ENCODE measurements around the gene FCRLB.
"Not testable (repeated sequence)": the region's sequence is repeated elsewhere in the genome, so short reads cannot be mapped to it uniquely, and the experiment has no call there.

FCRLB gene

DNA sequence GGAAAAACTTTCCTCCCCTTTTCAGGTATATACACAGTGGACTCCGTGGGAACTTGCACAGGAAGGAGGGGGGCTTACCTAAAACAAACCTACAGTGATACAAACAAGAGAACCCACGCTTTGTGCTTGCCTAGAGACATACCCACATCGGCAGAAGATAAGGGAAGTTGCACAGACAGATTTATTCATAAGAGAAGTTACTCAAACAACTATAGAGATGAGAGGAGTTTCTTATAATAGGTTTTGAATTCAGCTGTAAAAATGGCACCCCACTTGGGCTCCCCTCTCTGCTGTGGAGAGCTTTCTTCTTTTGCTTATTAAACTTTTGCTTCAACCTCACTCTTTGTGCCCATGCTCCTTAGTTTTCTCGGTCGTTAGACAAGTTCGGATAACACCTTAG, 26.5 kb downstream of the FCRLB start:
- DNase-seq: no peak

DNA sequence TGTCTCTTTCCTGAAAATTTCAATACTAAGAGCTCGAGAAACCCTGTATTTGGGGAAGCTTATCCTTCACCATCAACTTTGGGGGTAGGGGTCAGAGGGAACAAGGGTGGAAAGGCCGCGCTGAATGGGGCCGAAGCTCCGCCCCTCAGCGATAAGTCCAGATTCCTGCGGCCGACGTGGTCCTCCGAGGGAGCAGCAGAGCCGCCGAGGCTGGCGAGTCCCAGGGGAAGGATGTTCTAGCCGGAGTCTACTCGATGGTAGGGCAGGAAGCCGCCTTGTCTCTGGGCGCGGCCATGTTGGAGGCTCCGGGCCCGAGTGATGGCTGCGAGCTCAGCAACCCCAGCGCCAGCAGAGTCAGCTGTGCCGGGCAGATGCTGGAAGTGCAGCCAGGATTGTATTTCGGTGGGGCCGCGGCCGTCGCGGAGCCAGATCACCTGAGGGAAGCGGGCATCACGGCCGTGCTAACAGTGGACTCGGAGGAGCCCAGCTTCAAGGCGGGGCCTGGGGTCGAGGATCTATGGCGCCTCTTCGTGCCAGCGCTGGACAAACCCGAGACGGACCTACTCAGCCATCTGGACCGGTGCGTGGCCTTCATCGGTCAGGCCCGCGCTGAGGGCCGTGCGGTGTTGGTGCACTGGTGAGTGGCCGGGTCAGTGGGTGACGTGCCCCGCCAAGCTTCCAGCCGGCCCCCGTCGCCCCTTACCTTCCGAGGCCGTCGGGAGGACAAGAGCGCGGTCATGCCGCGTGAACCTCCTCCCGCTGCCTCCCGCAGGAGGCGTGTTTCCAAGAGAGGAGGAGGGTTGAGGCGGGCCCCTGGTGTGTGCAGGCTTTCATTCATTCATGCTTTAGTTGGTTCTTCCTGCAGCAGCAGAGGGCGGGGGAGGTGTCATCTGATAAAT, 28.4 kb downstream of the FCRLB start, which contains the start of gene DUSP12:
DUSP12 (plus strand) TSS at position 278 of the 899 bp plus-strand sequence; CDS start at position 294, 16 bp downstream.
- peak; percentile 90 for DNase-seq

DNA sequence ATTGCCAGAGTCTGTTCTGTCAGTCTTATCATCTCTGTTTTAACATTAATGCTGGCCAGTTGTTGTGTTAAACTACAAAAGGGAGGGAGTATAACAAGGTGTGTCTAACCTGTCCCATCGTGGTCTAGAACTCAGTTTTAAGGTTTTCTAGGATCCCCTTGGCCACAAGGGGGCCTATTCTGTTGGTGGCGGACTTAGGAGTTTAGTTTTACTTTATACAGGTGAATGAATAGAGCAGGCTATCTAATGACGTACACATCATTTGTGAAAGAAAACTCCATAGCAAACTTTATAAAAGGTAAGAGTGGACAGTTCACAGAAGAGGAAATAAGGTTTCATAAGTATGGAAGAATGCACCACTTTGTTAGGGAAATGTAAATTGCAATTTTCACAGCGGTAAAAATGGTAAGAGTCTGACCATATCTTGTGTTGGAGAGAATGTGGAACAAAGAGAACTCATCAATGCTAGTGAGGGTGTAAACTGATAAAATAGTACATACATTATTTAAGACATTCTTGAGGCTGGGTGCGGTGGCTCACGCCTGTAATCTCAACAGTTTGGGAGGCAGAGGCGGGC, 42.3 kb downstream of the FCRLB start:
- DNase-seq: peak; percentile 43

DNA sequence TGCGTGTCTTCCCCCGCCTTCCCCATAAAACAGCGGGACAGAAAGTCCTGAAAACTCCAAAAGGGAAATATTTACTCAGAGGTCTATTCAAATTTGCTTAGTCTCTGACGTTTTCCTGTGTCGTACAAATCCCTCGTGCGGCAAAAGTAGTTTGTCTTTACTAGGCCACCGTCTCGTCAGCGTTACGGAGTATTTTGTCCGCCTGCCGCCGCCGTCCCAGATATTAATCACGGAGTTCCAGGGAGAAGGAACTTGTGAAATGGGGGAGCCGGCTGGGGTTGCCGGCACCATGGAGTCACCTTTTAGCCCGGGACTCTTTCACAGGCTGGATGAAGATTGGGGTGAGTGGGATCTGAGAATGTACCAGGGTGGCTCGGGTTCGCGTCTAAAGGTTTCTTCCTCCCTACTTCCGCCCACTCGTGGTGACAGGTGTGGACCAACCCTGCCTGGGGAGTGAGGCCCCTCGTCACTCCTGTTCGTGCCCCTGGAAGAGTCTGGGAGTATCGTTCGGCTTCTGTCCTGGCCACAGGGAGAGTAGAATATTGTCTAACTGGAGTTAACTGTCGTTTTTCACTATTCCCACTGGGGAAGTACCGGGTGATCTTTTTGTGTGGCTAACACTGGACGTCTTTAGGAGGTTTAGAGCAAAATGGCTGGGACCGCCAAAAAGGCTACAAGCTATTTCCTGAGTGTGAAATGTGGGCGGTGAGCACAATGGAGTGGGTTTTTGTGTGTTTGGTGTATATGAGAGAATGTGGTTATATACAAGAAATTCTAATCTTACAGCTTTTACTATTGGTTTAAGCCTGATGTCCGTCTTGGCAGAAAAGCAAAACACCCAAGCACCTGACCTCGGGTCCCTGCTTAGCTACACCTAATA, 45.0 kb downstream of the FCRLB start, which contains the start of gene ATF6:
ATF6 (plus strand) TSS at position 219 of the 880 bp plus-strand sequence; CDS start at position 260, 41 bp downstream.
- peak; percentile 84 for DNase-seq

DNA sequence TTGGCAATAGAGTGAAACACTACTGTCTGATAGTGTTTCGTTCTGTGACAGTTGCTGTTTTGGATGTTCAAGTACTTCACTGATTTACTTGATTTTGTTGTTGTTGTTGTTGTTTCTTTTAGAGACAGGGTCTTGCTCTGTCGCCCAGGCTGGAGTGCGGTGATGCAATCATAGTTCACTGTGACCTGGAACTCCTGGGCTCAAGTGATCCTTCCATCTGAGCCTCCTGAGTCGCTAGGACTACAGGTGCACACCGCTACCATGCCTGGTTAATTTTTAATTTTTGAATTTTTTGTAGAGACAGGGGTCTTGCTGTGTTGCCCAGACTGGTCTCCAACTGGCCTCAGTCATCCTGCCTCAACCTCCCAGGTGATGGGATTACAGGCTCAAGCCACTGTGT, 47.1 kb downstream of the FCRLB start:
- DNase-seq: no peak

DNA sequence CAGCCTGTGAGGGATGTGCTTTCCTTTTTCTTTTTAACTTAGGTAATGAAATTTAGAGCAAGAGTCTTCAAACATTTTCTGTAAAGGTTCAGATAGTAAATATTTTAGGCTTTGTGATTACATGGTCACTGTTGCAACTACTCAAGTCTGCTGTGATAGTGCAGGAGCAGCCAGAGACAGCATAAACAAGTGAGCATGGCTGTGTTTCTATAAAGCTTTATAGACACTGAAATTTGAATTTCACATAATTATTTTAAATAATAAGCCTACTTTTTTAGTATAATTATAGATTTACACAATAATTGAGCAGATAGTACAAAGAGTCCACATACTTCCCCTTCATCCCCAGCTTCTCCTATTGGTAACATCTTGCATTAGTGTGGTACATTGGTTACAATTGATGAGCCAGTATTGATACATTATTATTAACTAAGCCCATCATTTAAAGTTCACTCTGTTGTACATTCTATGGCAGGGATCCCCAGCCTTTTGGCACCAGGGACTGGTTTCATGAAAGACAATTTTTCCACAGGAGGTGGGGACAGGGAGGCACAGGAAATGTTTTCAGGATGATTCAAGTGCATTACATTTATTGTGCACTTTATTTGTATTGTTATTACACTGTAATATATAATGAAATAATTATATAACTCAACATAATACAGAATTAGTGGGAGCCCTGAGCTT, 47.8 kb downstream of the FCRLB start:
- no peak for DNase-seq

- DNase-seq: not testable (repeated sequence)
Measured at GRCh38 chr1:161769673-161770045, 48.3 kb downstream of the FCRLB start.

DNA sequence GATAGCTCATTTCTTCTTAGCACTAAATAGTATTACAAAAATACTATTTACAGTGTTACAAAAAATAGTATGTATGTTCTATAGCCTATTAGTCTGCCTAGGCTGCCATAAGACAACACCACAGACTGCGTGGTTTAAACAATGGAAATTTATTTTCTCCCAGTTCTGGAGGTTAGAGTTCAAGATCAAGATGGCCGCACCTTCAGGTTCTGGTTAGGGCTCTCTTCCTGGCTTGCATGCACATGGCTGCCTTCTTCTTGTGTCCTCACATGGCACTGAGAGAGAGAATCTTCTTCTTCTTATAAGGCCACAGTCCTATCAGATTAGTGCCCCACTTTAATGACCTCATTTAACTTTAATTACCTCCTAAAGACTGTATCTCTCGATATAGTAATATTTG, 48.9 kb downstream of the FCRLB start:
- no peak for DNase-seq

DNA sequence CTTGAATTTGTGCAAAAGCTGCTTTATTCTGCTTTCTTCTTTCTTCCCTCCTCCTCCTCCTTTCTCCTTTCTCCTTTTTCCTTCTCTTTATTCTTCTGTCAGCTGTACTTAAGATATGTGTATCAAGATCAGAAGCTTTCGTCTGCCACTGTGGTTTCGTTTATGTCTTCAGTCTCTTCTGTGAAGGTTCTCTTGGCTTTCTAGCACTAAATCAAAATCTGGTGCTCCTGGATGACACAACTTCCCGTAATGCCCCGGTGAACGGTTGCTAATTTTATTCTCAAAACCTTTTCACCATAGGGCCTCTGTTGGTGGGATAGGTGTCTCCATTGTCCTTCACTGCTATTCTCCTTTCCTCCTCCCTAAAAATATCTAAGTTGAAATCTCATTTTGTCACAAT, 49.8 kb downstream of the FCRLB start:
- no peak for DNase-seq

DNA sequence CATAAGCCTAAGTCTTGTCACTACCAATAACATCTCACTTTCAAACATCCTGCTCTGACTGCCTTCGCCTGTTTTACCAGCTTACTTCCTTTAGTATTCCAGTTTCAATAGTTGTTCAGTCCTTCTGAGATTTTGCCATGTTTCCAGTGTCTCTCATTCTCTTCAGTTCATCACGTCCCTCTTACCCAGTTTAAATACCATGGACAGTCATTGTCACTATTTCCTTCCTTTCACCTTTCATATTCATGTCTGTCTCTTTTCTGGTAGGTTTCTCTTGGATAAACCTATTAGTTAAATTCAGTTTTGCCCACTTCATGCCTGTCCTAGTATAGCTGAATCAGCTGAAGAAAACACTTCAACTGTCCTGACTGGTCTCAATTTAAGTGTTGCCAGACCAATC, 50.6 kb downstream of the FCRLB start:
- no peak for DNase-seq

GRCh38 chr1:161772397-161772796, 51.1 kb downstream of the FCRLB start:
- DNase-seq: no peak

DNA sequence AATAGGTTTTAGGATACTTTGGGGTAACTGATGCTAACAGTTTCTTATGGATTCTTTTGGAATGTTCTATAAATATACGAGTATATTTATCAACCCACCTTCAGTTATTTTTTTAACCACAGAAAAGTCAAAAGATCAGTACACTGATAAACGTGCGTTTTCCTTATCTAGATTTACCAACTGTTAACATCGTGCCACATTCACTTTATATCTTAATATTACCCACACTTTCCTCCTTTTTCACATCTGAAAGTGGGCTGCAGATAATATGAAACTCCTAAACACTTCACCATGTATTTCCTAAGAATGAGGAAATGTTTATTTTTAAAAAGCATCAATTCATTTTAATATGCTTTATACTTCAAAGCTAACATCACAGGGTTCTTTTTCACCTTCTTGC, 52.4 kb downstream of the FCRLB start:
- DNase-seq: no peak

DNA sequence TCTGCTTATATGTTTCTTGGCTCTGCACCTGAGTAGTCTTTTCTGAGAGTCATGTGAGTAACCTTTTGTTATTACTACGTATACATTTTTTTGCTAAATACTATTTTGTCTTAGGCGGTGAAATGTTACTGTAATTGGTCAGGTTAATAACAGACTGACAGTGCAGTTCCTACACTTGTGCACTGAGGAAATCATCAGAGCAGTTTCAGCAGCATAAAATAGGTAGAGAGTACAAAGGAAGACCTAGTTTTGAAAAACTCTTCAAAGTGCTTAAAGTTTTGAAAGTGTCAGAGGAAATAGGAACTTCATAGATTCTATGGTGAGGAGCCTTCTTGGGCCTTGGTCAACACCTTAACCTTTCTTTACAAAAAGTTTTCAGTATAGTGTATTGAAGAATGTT, 55.9 kb downstream of the FCRLB start:
- DNase-seq: no peak
